AG09319 (cell line): Measurements from ENCODE around the gene IL21R.

Experiments used
- DNase-seq: peaks from one replicate; pipeline ENCODE4 v3.0.0-alpha.2; 2010; ENCODE audit warnings: low read depth; ENCODE audit errors: extremely low read depth
- TF ChIP-seq, protein P1 (sequence below): IDR thresholded peaks from 2 replicates; pipeline ENCODE4 v1.5.1; 2011; ENCODE audit warnings: low read depth, mild to moderate bottlenecking, inconsistent platforms, low read length, moderate library complexity

Gene IL21R

GRCh38 chr16:27444470-27444869, 42.5 kb downstream of the IL21R start:
- TF ChIP-seq, protein P1, sequence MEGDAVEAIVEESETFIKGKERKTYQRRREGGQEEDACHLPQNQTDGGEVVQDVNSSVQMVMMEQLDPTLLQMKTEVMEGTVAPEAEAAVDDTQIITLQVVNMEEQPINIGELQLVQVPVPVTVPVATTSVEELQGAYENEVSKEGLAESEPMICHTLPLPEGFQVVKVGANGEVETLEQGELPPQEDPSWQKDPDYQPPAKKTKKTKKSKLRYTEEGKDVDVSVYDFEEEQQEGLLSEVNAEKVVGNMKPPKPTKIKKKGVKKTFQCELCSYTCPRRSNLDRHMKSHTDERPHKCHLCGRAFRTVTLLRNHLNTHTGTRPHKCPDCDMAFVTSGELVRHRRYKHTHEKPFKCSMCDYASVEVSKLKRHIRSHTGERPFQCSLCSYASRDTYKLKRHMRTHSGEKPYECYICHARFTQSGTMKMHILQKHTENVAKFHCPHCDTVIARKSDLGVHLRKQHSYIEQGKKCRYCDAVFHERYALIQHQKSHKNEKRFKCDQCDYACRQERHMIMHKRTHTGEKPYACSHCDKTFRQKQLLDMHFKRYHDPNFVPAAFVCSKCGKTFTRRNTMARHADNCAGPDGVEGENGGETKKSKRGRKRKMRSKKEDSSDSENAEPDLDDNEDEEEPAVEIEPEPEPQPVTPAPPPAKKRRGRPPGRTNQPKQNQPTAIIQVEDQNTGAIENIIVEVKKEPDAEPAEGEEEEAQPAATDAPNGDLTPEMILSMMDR: no peak
- DNase-seq: no peak

- TF ChIP-seq, protein P1: no peak
- no peak for DNase-seq
These were observed 43.7 kb downstream of the IL21R start for GRCh38 chr16:27445502-27446175.

- TF ChIP-seq, protein P1: no peak
- no peak for DNase-seq
These were observed 44.7 kb downstream of the IL21R start for GRCh38 chr16:27446721-27447120.

GRCh38 chr16:27447301-27447700, 45.3 kb downstream of the IL21R start:
- TF ChIP-seq, protein P1: no peak
- DNase-seq: no peak

GRCh38 chr16:27448532-27449433, 46.8 kb downstream of the IL21R start:
- no peak for DNase-seq
- TF ChIP-seq, protein P1: no peak

DNA sequence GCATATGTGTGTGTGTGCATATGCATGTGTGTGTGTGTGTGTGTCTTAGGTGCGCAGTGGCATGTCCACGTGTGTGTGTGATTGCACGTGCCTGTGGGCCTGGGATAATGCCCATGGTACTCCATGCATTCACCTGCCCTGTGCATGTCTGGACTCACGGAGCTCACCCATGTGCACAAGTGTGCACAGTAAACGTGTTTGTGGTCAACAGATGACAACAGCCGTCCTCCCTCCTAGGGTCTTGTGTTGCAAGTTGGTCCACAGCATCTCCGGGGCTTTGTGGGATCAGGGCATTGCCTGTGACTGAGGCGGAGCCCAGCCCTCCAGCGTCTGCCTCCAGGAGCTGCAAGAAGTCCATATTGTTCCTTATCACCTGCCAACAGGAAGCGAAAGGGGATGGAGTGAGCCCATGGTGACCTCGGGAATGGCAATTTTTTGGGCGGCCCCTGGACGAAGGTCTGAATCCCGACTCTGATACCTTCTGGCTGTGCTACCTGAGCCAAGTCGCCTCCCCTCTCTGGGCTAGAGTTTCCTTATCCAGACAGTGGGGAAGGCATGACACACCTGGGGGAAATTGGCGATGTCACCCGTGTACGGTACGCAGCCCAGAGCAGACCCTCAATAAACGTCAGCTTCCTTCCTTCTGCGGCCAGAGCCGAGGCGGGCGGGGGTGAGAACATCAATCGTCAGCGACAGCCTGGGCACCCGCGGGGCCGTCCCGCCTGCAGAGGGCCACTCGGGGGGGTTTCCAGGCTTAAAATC, 47.6 kb downstream of the IL21R start:
- TF ChIP-seq, protein P1: no peak
- no peak for DNase-seq
